ENCODE results near the gene KCTD20. TPM values are rescaled to one million over a fixed set of nuclear protein-coding genes. Genes with fewer than 3 reads are reported as not detected.

Gene KCTD20
- total and polyA plus RNA-seq, 2 experiments from 2014 or later = 27.4 to 56.3 TPM

GRCh38 chr6:36526066-36526465 lies 83.3 kb downstream of the KCTD20 start:
- Histone ChIP-seq H3K27ac (no peak overlapping the region), H3K79me2 (peaks cover 35% of the 10 kb centered on the region), H3K4me2 (no peak overlapping the region), H3K9me3 (ENCODE audit: low read depth) (no peaks in the 10 kb centered on the region), H2AFZ (no peak overlapping the region), H4K20me1 (ENCODE audit: insufficient read depth, poor library complexity, severe bottlenecking) (no peaks in the 10 kb centered on the region), H3K9me2 (replicated peaks; ENCODE audit: insufficient read depth) (no peaks in the 10 kb centered on the region), H3K4me1 (ENCODE audit: insufficient read depth) (no peaks in the 10 kb centered on the region), H3K4me3 (no peak overlapping the region), H3K27me3 (no peaks in the 10 kb centered on the region), H3K36me3 (replicated peaks; ENCODE audit: insufficient read depth, low read depth) (no peaks in the 10 kb centered on the region)
- 95% methylated on average over 2 of the region's 2 CpGs for WGBS (ENCODE audit: low lambda C conversion rate, missing lambda C conversion rate)
- no peak for DNase-seq (ENCODE audit: low spot score)
- no peak for TF ChIP-seq EZH2 (IDR thresholded peaks at IDR 0.05; ENCODE audit: borderline replicate concordance)
- TF ChIP-seq, protein P1, sequence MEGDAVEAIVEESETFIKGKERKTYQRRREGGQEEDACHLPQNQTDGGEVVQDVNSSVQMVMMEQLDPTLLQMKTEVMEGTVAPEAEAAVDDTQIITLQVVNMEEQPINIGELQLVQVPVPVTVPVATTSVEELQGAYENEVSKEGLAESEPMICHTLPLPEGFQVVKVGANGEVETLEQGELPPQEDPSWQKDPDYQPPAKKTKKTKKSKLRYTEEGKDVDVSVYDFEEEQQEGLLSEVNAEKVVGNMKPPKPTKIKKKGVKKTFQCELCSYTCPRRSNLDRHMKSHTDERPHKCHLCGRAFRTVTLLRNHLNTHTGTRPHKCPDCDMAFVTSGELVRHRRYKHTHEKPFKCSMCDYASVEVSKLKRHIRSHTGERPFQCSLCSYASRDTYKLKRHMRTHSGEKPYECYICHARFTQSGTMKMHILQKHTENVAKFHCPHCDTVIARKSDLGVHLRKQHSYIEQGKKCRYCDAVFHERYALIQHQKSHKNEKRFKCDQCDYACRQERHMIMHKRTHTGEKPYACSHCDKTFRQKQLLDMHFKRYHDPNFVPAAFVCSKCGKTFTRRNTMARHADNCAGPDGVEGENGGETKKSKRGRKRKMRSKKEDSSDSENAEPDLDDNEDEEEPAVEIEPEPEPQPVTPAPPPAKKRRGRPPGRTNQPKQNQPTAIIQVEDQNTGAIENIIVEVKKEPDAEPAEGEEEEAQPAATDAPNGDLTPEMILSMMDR (IDR thresholded peaks at IDR 0.05; ENCODE audit: poor library complexity) = no peak
- no peak for TF ChIP-seq EZH2phosphoT487 (IDR thresholded peaks at IDR 0.05; ENCODE audit: low read depth, severe bottlenecking, unreplicated experiment)

DNA sequence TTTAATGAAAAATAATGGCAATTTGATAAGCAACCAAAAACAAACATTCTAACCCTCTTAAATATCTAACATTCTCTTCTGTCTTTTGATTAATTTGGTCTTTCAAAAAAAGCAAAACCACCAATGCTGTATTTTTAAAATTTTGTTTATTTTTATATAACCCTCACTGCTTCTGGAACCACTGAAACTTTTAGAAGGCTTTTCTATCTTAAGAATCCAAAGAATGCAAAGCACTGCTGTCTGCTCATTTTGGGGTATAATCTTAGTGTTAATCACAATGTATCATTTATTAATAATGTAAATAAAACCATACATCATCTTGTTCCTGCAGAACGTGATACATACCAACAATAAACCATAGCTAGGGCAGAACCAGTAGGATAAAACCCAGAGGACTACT lies 90.5 kb downstream of the KCTD20 start:
- no peak overlapping the region for H2AFZ ChIP-seq
- no peak overlapping the region for H3K27ac ChIP-seq
- DNase-seq (ENCODE audit: low spot score) = no peak
- H3K27me3 ChIP-seq = no peaks in the 10 kb centered on the region
- no peaks in the 10 kb centered on the region for H3K36me3 ChIP-seq (replicated peaks; ENCODE audit: insufficient read depth, low read depth)
- H3K4me2 ChIP-seq = no peak overlapping the region
- 68% methylated on average over 1 of the region's 1 CpG for WGBS (ENCODE audit: low lambda C conversion rate, missing lambda C conversion rate)
- peaks cover 3% of the 10 kb centered on the region for H4K20me1 ChIP-seq (ENCODE audit: insufficient read depth, poor library complexity, severe bottlenecking)
- no peak overlapping the region for H3K4me3 ChIP-seq
- peaks cover 85% of the 10 kb centered on the region for H3K79me2 ChIP-seq
- no peaks in the 10 kb centered on the region for H3K4me1 ChIP-seq (ENCODE audit: insufficient read depth)
- H3K9me2 ChIP-seq (replicated peaks; ENCODE audit: insufficient read depth) = no peaks in the 10 kb centered on the region
- no peak for TF ChIP-seq EZH2 (IDR thresholded peaks at IDR 0.05; ENCODE audit: borderline replicate concordance)
- TF ChIP-seq, protein P1 (IDR thresholded peaks at IDR 0.05; ENCODE audit: poor library complexity) = no peak
- H3K9me3 ChIP-seq (ENCODE audit: low read depth) = no peaks in the 10 kb centered on the region

- H4K20me1 ChIP-seq (ENCODE audit: insufficient read depth, poor library complexity, severe bottlenecking) = peaks cover 3% of the 10 kb centered on the region
- no peak overlapping the region for H3K27ac ChIP-seq
- H3K9me3 ChIP-seq (ENCODE audit: low read depth) = no peaks in the 10 kb centered on the region
- H3K79me2 ChIP-seq = peaks cover 83% of the 10 kb centered on the region
- no peaks in the 10 kb centered on the region for H3K36me3 ChIP-seq (replicated peaks; ENCODE audit: insufficient read depth, low read depth)
- 94% methylated on average over 3 of the region's 3 CpGs for WGBS (ENCODE audit: low lambda C conversion rate, missing lambda C conversion rate)
- H3K4me2 ChIP-seq = no peak overlapping the region
- no peaks in the 10 kb centered on the region for H3K4me1 ChIP-seq (ENCODE audit: insufficient read depth)
- no peak for DNase-seq (ENCODE audit: low spot score)
- H2AFZ ChIP-seq = no peak overlapping the region
- no peaks in the 10 kb centered on the region for H3K9me2 ChIP-seq (replicated peaks; ENCODE audit: insufficient read depth)
- H3K4me3 ChIP-seq = no peak overlapping the region
- no peak for TF ChIP-seq EZH2 (IDR thresholded peaks at IDR 0.05; ENCODE audit: borderline replicate concordance)
- H3K27me3 ChIP-seq = no peaks in the 10 kb centered on the region
Observed at GRCh38 chr6:36536873-36537547, 94.2 kb downstream of the KCTD20 start.

DNA sequence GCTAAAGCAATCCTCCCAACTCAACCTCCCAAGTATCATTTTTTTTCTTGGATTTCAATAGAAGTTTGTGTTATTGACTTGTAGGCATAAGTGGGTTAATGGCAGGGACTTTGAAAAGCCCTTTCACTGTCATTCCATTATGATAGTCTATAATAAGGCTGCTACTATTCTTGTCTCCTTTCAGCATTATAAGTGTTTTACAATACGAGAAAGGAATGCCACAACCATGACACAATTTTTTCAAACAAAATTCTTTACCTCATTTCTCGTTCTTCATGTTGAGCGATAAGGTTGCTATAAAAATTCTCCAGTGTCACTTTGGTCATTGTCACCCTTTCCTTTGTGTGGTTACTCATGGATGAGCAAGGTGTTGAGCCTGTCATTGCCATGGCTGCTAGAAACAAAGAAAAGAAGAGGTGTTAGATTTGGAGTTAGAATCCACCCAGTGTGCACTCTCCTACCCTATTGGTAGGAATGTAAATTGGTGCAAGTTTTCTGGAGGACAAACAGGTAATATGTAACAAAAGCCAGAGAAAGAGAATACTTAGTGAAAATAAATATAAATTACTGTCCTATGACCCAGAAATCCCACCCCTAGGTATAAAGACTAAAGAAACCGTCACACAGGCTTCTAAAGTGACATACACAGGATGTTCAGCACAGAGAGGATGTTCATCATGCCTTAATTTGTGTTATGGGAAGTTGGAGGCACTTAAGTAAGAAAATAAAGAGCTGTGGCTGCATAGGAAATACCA lies 97.2 kb downstream of the KCTD20 start:
- no peaks in the 10 kb centered on the region for H3K36me3 ChIP-seq (replicated peaks; ENCODE audit: insufficient read depth, low read depth)
- peaks cover 84% of the 10 kb centered on the region for H3K79me2 ChIP-seq
- H3K4me3 ChIP-seq = no peak overlapping the region
- no peak overlapping the region for H2AFZ ChIP-seq
- no peaks in the 10 kb centered on the region for H3K27me3 ChIP-seq
- no peak for DNase-seq (ENCODE audit: low spot score)
- 97% methylated on average over 4 of the region's 4 CpGs for WGBS (ENCODE audit: low lambda C conversion rate, missing lambda C conversion rate)
- TF ChIP-seq, protein P1 (IDR thresholded peaks at IDR 0.05; ENCODE audit: poor library complexity) = no peak
- TF ChIP-seq EZH2phosphoT487 (IDR thresholded peaks at IDR 0.05; ENCODE audit: low read depth, severe bottlenecking, unreplicated experiment) (no peak), EZH2 (IDR thresholded peaks at IDR 0.05; ENCODE audit: borderline replicate concordance) (no peak)
- no peak overlapping the region for H3K4me2 ChIP-seq
- peaks cover 6% of the 10 kb centered on the region for H4K20me1 ChIP-seq (ENCODE audit: insufficient read depth, poor library complexity, severe bottlenecking)
- no peak overlapping the region for H3K27ac ChIP-seq
- H3K9me3 ChIP-seq (ENCODE audit: low read depth) = no peaks in the 10 kb centered on the region
- H3K9me2 ChIP-seq (replicated peaks; ENCODE audit: insufficient read depth) = no peaks in the 10 kb centered on the region
- H3K4me1 ChIP-seq (ENCODE audit: insufficient read depth) = peaks cover 11% of the 10 kb centered on the region
